PC-9 (cell line): ENCODE data around the gene CSNK2A1.

ENCODE experiments used
- EZH2 ChIP-seq: fragments of 200-600 bp; sonication (generic); IDR thresholded peaks from 2 replicates; pipeline ENCODE4 v1.8.0; 2017; ENCODE audit warnings: antibody characterized with exemption, low read depth
- TF ChIP-seq, protein P1 (sequence below): fragments of 200-600 bp; sonication (generic); conservative IDR thresholded peaks from 2 replicates; pipeline ENCODE4 v1.6.1; 2017; ENCODE audit warnings: mixed run types, antibody characterized with exemption, mild to moderate bottlenecking, moderate library complexity

DNA sequence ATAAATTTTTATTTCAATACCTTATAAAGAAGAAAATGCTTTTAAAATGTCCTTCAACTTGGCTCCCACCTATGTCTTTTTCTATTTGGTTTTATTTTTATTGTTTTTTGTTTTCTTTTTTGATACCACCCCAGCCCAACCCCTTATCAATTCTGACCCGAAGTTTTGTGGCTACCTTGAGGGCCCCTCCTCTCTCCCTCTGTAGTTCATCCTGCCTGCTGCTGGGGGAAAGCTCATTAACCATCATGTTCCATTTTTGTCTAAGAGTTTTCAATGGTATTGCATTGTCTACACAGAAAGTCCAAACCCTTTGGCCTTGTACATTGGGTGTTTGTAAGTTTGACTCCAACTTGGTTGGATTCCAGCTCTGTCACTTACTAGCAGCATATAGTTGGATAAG is 5.3 kb upstream of the CSNK2A1 start:
- TF ChIP-seq, protein P1, sequence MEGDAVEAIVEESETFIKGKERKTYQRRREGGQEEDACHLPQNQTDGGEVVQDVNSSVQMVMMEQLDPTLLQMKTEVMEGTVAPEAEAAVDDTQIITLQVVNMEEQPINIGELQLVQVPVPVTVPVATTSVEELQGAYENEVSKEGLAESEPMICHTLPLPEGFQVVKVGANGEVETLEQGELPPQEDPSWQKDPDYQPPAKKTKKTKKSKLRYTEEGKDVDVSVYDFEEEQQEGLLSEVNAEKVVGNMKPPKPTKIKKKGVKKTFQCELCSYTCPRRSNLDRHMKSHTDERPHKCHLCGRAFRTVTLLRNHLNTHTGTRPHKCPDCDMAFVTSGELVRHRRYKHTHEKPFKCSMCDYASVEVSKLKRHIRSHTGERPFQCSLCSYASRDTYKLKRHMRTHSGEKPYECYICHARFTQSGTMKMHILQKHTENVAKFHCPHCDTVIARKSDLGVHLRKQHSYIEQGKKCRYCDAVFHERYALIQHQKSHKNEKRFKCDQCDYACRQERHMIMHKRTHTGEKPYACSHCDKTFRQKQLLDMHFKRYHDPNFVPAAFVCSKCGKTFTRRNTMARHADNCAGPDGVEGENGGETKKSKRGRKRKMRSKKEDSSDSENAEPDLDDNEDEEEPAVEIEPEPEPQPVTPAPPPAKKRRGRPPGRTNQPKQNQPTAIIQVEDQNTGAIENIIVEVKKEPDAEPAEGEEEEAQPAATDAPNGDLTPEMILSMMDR = no peak
- TF ChIP-seq EZH2 = no peak
